ENCODE results near the gene DTNB. TPM values are rescaled to one million over a fixed set of nuclear protein-coding genes. Genes with fewer than 3 reads are reported as not detected.
A peak's percentile ranks its signal among the peaks of the same experiment; 100 is the strongest.

Gene DTNB
- total and polyA plus RNA-seq, 10 of the 15 experiments (the other 5 are each of a cell fraction or from before 2014, with no cell fraction given) = 4.5 to 30.6 (median 11.9) TPM

- WGBS (ENCODE audit: insufficient coverage, insufficient replicate concordance, low lambda C conversion rate, missing lambda C conversion rate) = 92% methylated on average over 6 of the region's 6 CpGs
- Histone ChIP-seq H3K36me3 (ENCODE audit: control insufficient read depth in 2 of 2, insufficient read depth in 2 of 2, low read length in 1 of 2) (no peaks in the 10 kb centered on the region), H3K27me3 (replicated peaks in 1 of 2; ENCODE audit: control insufficient read depth in 2 of 2, insufficient read depth in 2 of 2, low read length in 1 of 2) (no peaks in the 10 kb centered on the region), H2AFZ (ENCODE audit: control insufficient read depth, low read depth, low read length) (no peak overlapping the region), H3K4me3 (no peak overlapping the region), H3K4me2 (ENCODE audit: control insufficient read depth, insufficient read depth) (peak overlapping the region; percentile 70; the same call in 1 of the 2 replicates), H3K27ac (ENCODE audit: control insufficient read depth, insufficient read depth) (no peak overlapping the region), H4K20me1 (ENCODE audit: control insufficient read depth, insufficient read depth) (no peaks in the 10 kb centered on the region), H3K9me3 (replicated peaks; ENCODE audit: control insufficient read depth, insufficient read depth, low read length) (no peaks in the 10 kb centered on the region; the same call in 2 of the 3 replicates), H3K9ac (ENCODE audit: control insufficient read depth, insufficient read depth, low read length) (no peak overlapping the region), H3K4me1 (ENCODE audit: control insufficient read depth, insufficient read depth, low read length) (peaks cover 35% of the 10 kb centered on the region), H3K79me2 (ENCODE audit: control insufficient read depth, insufficient read depth, low read length) (no peaks in the 10 kb centered on the region)
- DNase-seq (ENCODE audit: low read depth, low spot score) (no peak), FAIRE-seq (no peak), ATAC-seq (no peak)
- TF ChIP-seq, protein P1, sequence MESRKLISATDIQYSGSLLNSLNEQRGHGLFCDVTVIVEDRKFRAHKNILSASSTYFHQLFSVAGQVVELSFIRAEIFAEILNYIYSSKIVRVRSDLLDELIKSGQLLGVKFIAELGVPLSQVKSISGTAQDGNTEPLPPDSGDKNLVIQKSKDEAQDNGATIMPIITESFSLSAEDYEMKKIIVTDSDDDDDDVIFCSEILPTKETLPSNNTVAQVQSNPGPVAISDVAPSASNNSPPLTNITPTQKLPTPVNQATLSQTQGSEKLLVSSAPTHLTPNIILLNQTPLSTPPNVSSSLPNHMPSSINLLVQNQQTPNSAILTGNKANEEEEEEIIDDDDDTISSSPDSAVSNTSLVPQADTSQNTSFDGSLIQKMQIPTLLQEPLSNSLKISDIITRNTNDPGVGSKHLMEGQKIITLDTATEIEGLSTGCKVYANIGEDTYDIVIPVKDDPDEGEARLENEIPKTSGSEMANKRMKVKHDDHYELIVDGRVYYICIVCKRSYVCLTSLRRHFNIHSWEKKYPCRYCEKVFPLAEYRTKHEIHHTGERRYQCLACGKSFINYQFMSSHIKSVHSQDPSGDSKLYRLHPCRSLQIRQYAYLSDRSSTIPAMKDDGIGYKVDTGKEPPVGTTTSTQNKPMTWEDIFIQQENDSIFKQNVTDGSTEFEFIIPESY (IDR thresholded peaks at IDR 0.05) = 0 out of 2 replicates have a peak, but pooled peaks have one; percentile 9
- TF ChIP-seq, protein P2, sequence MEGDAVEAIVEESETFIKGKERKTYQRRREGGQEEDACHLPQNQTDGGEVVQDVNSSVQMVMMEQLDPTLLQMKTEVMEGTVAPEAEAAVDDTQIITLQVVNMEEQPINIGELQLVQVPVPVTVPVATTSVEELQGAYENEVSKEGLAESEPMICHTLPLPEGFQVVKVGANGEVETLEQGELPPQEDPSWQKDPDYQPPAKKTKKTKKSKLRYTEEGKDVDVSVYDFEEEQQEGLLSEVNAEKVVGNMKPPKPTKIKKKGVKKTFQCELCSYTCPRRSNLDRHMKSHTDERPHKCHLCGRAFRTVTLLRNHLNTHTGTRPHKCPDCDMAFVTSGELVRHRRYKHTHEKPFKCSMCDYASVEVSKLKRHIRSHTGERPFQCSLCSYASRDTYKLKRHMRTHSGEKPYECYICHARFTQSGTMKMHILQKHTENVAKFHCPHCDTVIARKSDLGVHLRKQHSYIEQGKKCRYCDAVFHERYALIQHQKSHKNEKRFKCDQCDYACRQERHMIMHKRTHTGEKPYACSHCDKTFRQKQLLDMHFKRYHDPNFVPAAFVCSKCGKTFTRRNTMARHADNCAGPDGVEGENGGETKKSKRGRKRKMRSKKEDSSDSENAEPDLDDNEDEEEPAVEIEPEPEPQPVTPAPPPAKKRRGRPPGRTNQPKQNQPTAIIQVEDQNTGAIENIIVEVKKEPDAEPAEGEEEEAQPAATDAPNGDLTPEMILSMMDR (IDR thresholded peaks at IDR 0.05 in 2 of 3, conservative IDR thresholded peaks at IDR 0.05 in 1 of 3; ENCODE audit: control insufficient read depth in 2 of 3, extremely low read depth in 1 of 3, insufficient read depth in 1 of 3, low read depth in 3 of 3, low read length in 3 of 3) = peak in 1 of 3 experiments; percentile 9; a peak in 1 of 6 replicates
- TF ChIP-seq YBX1 (IDR thresholded peaks at IDR 0.05) (no peak), CHD4 (IDR thresholded peaks at IDR 0.05) (no peak), HDAC6 (IDR thresholded peaks at IDR 0.05; ENCODE audit: unreplicated experiment) (no peak), MYB (IDR thresholded peaks at IDR 0.05; ENCODE audit: borderline replicate concordance, low read depth, low read length) (no peak)
- ChIA-PET POLR2A (interaction anchor here (0.6 to 2.1 kb wide), 12 partner anchors 8 to 290 kb away, joined by 3 to 17 read pairs (median 4); no protein-coding TSS in a partner anchor), CTCF (interaction anchor here (0.6 to 3.9 kb wide), 45 partner anchors 8 to 593 kb away, joined by 3 to 41 read pairs (median 6); partner anchors contain the start of gene DNMT3A), RAD21 (ENCODE audit: unreplicated experiment) (interaction anchor here (0.9 to 4.0 kb wide), 38 partner anchors 8 to 591 kb away, joined by 3 to 35 read pairs (median 6); partner anchors contain the start of gene DNMT3A), SMC1A (ENCODE audit: uncharacterized antibody, unreplicated experiment) (interaction anchor here (0.7 to 4.0 kb wide), 50 partner anchors 9 to 591 kb away, joined by 3 to 33 read pairs (median 5); partner anchors contain the start of genes DNMT3A and POMC)
- in situ Hi-C loops (cut with MboI) = no loop called here
- intact Hi-C loops (cut with micrococcal nuclease; ENCODE audit: unreplicated experiment) = loop anchor here (2.0 to 10.0 kb wide), 7 partner anchors 43 to 591 kb away; partner anchors contain the start of genes DNAJC27 and DNMT3A
- BruUV-seq (replicated peaks) = no TSS peak
Observed at GRCh38 chr2:25566094-25566493, 107.3 kb downstream of the DTNB start.

Measured in GM12878 (cell line).